HG03521 (cell line): ENCODE measurements around the gene ZBP1.

Experiments
- ATAC-seq: cut with Tn5 transposase; IDR thresholded peaks from one replicate; pipeline ENCODE4 v1.9.1; 2021; ENCODE audit warnings: mild to moderate bottlenecking, moderate library complexity; ENCODE audit not compliant: unreplicated experiment

The ZBP1 gene

DNA sequence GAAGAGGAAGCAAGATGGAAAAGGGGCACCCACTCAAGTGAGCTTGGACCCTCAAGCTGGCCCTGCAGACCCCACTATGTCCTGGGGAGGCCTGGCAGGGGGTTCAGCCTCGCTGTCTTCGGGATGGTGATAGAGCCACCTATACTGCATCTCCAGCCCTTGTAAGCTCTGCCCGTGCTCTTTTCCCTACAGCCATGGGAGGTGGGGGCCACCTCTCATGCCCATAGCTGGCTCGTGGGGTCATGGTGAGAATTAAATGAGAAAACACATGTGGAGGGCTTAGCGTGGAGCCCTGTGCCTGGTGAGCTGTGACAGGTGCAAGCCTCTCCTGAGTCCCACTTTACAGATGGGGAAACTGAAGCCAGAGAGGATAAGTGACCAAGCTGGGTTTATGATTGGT, 31.6 kb downstream of the ZBP1 start:
- no peak for ATAC-seq

DNA sequence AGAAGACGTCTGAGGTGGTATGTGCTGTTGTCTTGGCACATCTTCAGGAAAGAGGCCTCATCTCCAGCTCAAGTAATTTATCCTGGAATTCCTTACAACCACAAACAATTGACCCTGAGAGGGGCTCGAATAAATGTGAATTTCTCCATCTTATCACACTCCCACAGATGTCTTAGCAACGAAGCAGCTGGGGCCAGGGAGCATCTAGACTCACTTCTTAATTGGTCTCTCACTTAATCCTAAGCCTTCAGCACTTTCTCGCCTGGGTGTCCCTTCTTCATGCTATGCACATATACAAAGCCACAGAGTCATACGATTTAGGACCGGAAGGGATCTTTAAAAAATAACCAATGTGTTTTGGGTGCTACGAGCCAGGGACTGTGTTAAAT, 32.2 kb downstream of the ZBP1 start:
- no peak for ATAC-seq

DNA sequence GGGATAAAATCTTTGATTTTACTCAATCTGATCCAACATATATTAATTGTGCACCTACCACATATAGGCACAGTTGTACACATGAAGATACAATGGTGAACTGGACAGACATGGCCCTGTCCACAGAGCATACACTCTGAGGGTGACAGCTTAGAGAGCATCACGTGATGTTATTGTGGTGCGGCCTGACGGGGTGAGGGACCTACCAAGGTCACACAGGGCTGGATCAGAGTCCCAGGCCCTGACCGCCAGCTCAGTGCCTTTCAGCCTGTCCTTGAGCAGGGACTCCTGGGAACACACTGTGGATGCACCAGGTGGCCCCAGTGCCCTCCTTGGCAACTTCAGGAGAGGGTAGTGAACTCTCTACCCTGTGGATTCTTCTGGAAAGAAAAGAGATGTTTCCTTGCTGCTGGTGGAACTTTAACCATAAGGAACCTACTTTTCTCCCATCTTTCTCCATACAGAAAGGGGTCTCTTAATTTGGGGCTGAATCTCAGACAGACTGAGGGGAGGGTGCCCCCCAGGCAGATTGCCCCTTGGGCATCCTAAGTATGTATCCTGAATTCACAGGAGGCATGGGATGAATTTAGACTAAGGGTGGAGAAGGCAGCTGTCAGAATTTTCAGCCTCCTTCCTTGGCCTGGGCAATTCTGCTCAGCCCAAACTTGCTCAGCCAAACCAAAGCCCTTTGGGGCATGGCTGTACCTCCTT, 32.8 kb downstream of the ZBP1 start:
- ATAC-seq, result no peak

GRCh38 chr20:57586943-57587277, 33.3 kb downstream of the ZBP1 start:
- no peak for ATAC-seq

GRCh38 chr20:57586370-57586793, 33.8 kb downstream of the ZBP1 start:
- no peak for ATAC-seq

- no peak for ATAC-seq
Measured at GRCh38 chr20:57585466-57586213, 34.6 kb downstream of the ZBP1 start.

GRCh38 chr20:57584768-57585461, 35.3 kb downstream of the ZBP1 start:
- no peak for ATAC-seq

DNA sequence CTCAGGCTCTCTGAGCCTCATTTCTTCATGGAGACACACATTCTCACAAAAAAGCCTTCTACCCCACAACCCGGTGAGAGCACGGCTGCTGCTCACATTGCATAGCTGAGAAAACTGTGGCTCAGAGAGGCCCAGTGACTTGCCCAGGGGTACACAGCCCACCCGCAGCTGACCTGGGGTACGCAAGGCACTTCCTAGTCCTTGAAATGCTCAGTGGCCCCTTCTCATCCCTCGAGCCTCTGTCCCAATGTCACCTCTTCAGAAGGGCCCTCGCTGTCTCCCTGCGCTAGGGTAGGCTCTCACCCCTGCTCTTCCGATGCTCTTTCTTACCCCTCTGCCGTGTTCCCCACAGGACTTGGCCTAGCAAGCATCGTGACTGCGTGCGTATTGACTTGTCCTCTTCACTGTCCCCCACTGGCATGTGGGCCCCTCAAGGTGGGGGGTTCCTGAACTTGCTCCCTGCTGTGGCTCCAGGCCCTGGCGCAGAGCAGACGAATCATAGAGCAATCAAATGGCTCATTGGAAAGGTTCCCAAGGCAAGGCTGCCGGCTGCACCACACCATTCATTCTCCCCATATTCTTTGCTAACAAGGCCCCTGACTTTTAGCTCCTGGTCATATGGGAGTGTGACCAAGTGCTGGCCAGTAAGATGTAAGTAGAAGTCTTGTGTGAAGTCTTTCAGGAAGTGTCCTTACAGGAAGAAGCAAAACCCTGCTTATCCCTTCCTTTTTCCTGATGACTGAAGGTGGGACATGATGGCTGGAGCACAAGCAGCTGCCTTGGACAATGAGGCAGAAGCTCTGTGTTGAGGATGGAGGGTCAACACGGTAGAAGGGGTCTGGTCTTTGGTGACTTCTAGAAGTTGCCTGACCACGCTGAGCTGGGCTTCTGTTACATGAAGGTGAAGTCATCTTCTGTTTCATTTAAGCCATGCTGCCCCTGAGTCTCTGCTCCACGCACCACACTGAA, 36.7 kb downstream of the ZBP1 start:
- ATAC-seq, result no peak

- ATAC-seq, result no peak
Measured at GRCh38 chr20:57582432-57583288, 37.6 kb downstream of the ZBP1 start.

DNA sequence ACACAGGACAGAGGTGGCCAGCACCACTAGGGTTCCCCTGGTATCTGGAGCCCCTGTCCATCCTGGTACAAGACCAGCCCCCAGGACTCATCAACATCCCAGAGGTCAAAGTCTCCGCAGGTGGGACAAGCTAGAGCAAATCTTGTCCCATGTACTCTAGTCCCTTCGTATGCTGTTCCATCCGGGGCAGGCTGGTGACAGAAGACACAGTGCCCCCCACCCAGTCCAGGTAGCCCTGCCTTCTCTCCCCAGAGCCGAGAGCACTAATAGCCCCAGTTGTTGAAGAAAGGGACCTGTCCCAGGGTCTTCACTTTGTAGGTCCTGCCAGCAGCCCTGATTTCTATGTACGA, 38.2 kb downstream of the ZBP1 start:
- no peak for ATAC-seq

GRCh38 chr20:57581202-57582028, 38.8 kb downstream of the ZBP1 start:
- no peak for ATAC-seq

- no peak for ATAC-seq
Measured at GRCh38 chr20:57580478-57581201, 39.6 kb downstream of the ZBP1 start.

GRCh38 chr20:57579898-57580447, 40.3 kb downstream of the ZBP1 start:
- ATAC-seq, result no peak

- ATAC-seq, result no peak
Measured at GRCh38 chr20:57579331-57579897, 40.8 kb downstream of the ZBP1 start.

GRCh38 chr20:57578476-57579165, 41.6 kb downstream of the ZBP1 start:
- ATAC-seq, result no peak

DNA sequence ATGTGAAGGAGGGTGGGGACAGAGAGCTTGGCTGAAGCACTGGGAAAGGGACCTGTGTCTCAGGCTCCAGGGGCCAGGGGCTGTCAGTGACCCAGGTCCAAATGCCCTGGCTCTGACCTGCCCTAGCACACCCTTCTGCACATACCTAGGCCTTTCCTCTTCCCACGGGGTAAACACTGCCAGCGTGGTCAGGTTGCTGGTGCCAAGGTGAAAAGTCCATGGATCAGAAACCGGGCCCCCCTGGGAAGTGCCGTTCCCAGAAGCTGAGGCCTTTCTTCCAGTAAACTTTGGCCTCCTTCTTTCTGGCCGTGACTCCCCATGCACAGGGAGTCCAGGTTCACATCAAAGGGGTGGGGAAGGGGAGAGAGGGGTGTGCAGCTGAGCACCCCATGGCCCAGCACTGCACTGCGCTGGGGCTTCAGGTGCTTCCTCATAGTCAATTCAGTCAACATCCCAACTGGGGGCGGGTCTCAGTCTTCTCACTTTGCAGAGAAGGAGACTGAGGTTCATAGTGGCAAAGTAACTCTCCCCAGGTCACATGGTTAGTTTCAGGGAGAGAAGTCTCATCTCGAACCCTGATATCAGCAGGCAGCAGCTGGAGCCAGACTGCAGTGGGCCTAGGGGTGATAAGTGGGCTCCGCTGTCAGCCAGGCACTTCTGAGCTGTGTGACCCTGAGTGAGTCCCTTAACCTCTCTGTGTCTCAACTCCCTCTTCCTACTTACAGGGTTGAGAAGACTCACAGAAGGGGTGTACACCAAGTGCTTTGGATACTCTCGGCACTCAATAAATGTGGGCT, 42.3 kb downstream of the ZBP1 start:
- no peak for ATAC-seq
